ENCODE results near the gene LRRC8E.

DNA sequence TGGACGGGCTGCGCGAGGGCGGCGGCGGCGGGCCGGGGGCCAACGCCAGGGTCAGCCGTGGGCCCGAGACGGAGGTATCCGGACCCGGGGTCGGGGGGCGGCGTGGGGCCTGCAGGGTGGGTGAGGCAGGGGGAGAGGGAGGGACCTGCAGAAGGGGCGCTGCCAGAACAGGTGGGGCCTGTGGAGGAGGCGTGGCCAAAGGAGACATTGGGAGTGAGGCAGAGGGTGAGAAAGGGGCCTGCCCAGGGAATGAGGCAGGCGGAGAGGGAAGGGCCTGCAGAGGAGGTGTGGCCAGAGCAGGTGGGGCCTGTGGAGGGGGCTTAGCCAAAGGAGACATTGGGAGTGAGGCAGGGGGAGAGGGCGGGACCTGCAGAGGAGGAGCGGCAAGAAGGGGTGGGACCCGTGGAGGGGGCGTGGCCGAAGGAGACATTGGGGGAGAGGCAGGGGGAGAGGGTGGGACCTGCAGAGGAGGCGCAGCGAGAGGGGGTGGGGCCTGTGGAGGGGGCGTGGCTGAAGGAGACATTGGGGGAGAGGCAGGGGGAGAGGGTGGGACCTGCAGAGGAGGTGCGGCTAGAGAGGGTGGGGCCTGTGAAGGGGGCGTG lies 18.3 kb upstream of the LRRC8E start:
- TF ChIP-seq, protein P1, sequence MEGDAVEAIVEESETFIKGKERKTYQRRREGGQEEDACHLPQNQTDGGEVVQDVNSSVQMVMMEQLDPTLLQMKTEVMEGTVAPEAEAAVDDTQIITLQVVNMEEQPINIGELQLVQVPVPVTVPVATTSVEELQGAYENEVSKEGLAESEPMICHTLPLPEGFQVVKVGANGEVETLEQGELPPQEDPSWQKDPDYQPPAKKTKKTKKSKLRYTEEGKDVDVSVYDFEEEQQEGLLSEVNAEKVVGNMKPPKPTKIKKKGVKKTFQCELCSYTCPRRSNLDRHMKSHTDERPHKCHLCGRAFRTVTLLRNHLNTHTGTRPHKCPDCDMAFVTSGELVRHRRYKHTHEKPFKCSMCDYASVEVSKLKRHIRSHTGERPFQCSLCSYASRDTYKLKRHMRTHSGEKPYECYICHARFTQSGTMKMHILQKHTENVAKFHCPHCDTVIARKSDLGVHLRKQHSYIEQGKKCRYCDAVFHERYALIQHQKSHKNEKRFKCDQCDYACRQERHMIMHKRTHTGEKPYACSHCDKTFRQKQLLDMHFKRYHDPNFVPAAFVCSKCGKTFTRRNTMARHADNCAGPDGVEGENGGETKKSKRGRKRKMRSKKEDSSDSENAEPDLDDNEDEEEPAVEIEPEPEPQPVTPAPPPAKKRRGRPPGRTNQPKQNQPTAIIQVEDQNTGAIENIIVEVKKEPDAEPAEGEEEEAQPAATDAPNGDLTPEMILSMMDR (IDR thresholded peaks at IDR 0.05), result no peak
- TF ChIP-seq POLR2A (IDR thresholded peaks at IDR 0.05), result no peak
- TF ChIP-seq POLR2AphosphoS5 (IDR thresholded peaks at IDR 0.05), result no peak

All from sigmoid colon (tissue), 4 donors.